GM03348 (cell line): ENCODE measurements around the gene NGDN.

Experiments used
- DNase-seq: peaks from one replicate; pipeline ENCODE4 v3.0.0; 2012; ENCODE audit warnings: low spot score

NGDN gene

DNA sequence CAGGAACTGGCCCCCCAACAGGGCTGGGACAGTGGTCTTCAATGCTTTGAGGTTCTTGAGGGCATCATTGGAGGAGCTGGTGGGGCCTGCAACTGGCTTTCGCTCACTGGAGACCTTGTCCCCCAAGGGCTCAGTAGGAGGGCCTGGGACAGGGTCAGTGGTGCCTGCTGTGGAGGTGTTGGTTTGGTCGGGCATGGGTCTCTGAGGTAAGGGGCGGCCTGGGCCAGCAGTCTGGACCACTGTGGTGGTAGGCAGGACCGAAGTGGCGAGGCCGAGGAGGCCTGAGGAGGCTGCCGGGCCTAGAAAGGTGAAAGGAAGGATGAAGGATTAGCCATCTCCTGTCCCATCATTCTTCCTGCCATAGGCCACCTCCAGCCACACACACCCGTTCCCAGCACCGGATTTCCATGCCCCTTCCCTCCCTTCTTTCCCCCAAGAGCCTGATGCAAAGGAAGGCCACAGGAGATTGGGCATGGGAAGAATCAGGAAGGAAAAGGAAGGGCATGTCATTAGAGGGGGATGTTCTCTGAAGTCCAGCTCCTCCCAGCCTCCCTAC is 53.2 kb downstream of the NGDN start:
- DNase-seq, result no peak

DNA sequence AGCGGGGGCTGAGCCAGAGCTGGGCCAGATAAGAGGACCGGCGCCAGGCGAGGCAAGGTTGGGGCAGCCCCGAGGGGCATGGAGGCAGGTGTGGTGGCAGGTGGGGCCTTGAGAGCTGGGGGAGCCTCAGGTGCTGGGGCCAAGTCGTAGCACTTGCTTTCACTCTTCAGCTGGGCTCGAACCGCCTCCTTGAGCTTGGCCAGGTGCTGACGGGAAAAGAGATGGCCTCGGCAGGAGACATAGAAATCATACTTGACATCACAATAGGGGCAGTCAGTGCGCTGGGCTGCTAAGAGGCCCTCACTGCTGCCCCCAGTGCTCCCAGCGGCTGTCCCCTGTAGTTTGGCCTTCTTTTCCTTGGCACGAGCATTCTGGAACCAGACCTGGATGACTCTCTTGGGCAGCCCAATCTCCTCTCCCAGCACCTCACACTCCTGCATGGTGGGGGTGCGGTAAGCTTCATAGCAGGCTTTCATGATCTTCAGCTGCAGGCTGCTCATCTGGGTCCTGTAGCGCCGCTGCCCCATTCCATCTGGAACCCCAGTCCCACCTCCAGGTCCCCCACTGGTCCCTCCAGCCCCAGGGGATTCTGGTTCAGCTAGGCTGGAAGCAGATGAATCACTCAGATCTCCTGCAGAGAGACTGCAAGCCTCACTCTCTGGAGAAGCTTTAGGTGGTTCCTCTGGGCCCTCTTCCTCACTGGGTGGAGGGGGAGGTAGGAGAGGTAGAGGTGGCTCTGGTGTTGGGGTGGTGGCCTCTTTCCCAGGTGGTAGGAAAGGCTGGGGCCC is 53.9 kb downstream of the NGDN start:
- DNase-seq, result no peak

DNA sequence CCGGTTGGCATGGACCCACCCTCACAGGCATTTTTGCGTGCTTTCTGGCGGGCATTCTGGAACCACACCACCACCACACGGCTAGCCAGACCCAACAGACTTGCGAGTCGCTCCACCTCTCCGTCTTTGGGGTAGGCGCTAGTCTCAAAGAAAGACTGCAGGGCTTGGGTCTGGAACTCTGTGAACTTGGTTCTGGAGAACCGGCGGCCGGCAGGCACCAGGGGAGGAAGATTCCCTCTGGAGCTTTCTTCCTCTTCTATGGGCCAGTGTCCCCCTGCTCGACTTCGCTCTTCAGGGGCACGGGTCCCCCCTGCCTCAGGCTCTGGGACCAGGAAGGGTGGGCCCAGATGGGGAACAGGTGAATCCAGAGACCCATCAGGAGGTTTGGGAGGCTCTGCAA is 55.5 kb downstream of the NGDN start:
- DNase-seq, result no peak

DNA sequence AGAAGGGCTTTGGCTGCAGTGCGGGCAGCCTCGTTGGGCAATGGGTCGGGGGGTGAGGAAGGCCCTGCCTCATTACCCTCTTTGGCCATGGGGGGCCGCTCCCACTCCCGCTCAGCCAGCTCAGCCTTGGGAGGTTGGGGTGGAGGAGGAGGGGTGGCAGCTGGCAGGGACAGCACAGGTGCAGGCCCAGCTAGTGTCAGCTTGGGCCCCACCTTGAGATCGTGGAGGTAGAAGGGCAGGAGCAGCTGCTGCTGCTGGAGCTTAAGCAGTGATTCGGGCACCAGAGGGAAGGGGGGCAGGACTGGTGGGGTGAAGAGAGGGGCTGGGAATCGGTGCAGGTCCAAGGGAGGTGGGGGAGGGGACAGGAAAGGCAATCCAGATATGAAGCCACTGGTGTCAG is 56.1 kb downstream of the NGDN start:
- DNase-seq, result no peak
